ENCODE results near the gene ARHGEF17. TPM values are rescaled to one million over a fixed set of nuclear protein-coding genes. Genes with fewer than 3 reads are reported as not detected.

The ARHGEF17 gene
- total and polyA plus RNA-seq, 3 donors from 2014 or later = 29.4 to 58.5 (median 50.1) TPM

- WGBS, 2 donors = 83 to 89% methylated on average over 10 of the region's 10 CpGs
- Histone ChIP-seq H3K27me3 (no peaks in the 10 kb centered on the region), H3K36me3 (ENCODE audit: low read depth, missing control alignments) (no peaks in the 10 kb centered on the region), H3K4me3 (no peak overlapping the region), H3K4me1 (peaks cover 13% of the 10 kb centered on the region), H3K9me3 (no peaks in the 10 kb centered on the region), H3K27ac (no peak overlapping the region)
- no peak for DNase-seq
- intact Hi-C loops (cut with DNase I; ENCODE audit: low total_unique reads) = loop anchor here (10.0 kb wide), 1 partner anchor 99 kb away; no protein-coding TSS in a partner anchor
- TF ChIP-seq POLR2A (IDR thresholded peaks at IDR 0.05) (no peak), CTCF (IDR thresholded peaks at IDR 0.05) (no peak)
Observed at GRCh38 chr11:73283276-73284000, 24.6 kb upstream of the ARHGEF17 start.

- WGBS, 2 donors = 88 to 95% methylated on average over 3 of the region's 3 CpGs
- no peak overlapping the region for H3K27ac ChIP-seq
- TF ChIP-seq POLR2A (IDR thresholded peaks at IDR 0.05) (no peak), CTCF (IDR thresholded peaks at IDR 0.05) (no peak)
- peaks cover 17% of the 10 kb centered on the region for H3K4me1 ChIP-seq
- H3K4me3 ChIP-seq = no peak overlapping the region
- no peaks in the 10 kb centered on the region for H3K9me3 ChIP-seq
- no peak for DNase-seq
- H3K27me3 ChIP-seq = no peaks in the 10 kb centered on the region
- intact Hi-C loops (cut with DNase I; ENCODE audit: low total_unique reads) = loop anchor here (10.0 kb wide), 1 partner anchor 99 kb away; no protein-coding TSS in a partner anchor
- no peaks in the 10 kb centered on the region for H3K36me3 ChIP-seq (ENCODE audit: low read depth, missing control alignments)
Observed at GRCh38 chr11:73284106-73284505, 24.0 kb upstream of the ARHGEF17 start.

- Histone ChIP-seq H3K9me3 (no peaks in the 10 kb centered on the region), H3K27me3 (no peaks in the 10 kb centered on the region), H3K27ac (no peak overlapping the region), H3K36me3 (ENCODE audit: low read depth, missing control alignments) (no peaks in the 10 kb centered on the region), H3K4me1 (peaks cover 25% of the 10 kb centered on the region), H3K4me3 (no peak overlapping the region)
- intact Hi-C loops (cut with DNase I; ENCODE audit: low total_unique reads) = loop anchor here (10.0 kb wide), 1 partner anchor 101 kb away; no protein-coding TSS in a partner anchor
- DNase-seq = no peak
- no peak for TF ChIP-seq POLR2A (IDR thresholded peaks at IDR 0.05)
- no peak for TF ChIP-seq CTCF (IDR thresholded peaks at IDR 0.05)
- WGBS, 2 donors = 100% methylated on average over 1 of the region's 1 CpG
Observed at GRCh38 chr11:73285721-73286120, 22.4 kb upstream of the ARHGEF17 start.

- intact Hi-C loops (cut with DNase I; ENCODE audit: low total_unique reads) = loop anchor here (10.0 kb wide), 1 partner anchor 102 kb away; no protein-coding TSS in a partner anchor
Observed at GRCh38 chr11:73286240-73286810, 21.8 kb upstream of the ARHGEF17 start.

More at GRCh38 chr11:73286240-73286810, 21.8 kb upstream of the ARHGEF17 start:
- Histone ChIP-seq H3K36me3 (ENCODE audit: low read depth, missing control alignments) (no peaks in the 10 kb centered on the region), H3K4me1 (peaks cover 25% of the 10 kb centered on the region), H3K9me3 (no peaks in the 10 kb centered on the region), H3K27ac (no peak overlapping the region), H3K4me3 (no peak overlapping the region), H3K27me3 (no peaks in the 10 kb centered on the region)
- no peak for TF ChIP-seq CTCF (IDR thresholded peaks at IDR 0.05)
- TF ChIP-seq POLR2A (IDR thresholded peaks at IDR 0.05) = no peak
- WGBS, 2 donors = 92 to 93% methylated on average over 5 to 9 of the region's 9 CpGs
- DNase-seq = no peak

Measured in testis (tissue), 3 donors.